OCI-LY3 (cell line): ENCODE results near the gene IGFBP4.

Source experiments
- EZH2phosphoT487 ChIP-seq: fragments of 200-600 bp; shearing (Covaris generic); IDR thresholded peaks from 2 replicates; pipeline ENCODE4 v1.6.1; 2018; ENCODE audit warnings: antibody characterized with exemption, mixed run types, low read depth
- TF ChIP-seq, protein P1 (sequence below): fragments of 200-600, 300-600 bp; sonication (generic); IDR thresholded peaks from 2 replicates; pipeline ENCODE4 v1.5.1; 2014; ENCODE audit warnings: antibody characterized with exemption, low read length, low read depth

DNA sequence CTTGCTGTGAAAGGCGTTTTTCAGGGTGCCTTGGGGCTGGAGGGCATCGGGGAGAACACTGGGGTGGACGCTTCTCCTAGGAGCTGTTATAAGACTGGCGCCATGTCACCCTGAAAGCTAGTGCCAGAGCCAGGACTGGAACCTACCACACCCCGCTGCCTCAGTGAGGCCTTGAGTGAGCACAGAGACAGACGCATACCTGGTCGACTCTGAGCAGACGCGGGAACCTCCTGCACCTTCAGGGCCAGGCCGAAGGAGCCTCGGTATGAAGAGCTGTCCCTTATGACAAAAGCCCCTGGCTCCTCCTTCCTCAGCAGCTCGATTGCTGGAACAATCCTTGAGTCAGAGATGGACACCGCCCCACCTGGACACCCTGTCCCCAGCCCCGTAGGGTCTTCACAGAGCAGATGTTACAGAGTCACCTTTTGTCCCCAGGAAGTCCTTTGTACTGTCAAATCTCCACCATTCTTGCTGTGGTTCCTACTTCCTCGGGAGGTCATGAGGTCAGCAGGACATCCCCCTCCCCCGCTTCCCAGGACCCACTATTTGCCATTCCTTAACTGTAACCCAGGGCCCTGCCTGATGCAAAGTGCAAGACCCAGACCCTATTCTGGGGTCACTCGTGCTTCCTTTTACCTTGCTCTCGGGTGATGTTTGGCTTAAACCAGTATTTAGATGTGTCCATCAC lies 41.2 kb downstream of the IGFBP4 start:
- TF ChIP-seq, protein P1, sequence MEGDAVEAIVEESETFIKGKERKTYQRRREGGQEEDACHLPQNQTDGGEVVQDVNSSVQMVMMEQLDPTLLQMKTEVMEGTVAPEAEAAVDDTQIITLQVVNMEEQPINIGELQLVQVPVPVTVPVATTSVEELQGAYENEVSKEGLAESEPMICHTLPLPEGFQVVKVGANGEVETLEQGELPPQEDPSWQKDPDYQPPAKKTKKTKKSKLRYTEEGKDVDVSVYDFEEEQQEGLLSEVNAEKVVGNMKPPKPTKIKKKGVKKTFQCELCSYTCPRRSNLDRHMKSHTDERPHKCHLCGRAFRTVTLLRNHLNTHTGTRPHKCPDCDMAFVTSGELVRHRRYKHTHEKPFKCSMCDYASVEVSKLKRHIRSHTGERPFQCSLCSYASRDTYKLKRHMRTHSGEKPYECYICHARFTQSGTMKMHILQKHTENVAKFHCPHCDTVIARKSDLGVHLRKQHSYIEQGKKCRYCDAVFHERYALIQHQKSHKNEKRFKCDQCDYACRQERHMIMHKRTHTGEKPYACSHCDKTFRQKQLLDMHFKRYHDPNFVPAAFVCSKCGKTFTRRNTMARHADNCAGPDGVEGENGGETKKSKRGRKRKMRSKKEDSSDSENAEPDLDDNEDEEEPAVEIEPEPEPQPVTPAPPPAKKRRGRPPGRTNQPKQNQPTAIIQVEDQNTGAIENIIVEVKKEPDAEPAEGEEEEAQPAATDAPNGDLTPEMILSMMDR = no peak
- no peak for TF ChIP-seq EZH2phosphoT487
